Subcutaneous adipose tissue (tissue), 4 donors: ENCODE data around the gene CYTH1. TPM values are rescaled to one million over a fixed set of nuclear protein-coding genes. Genes with fewer than 3 reads are reported as not detected.

Experiments
- CTCF ChIP-seq: fragments of 450-650 bp; IDR thresholded peaks from one replicate; pipeline ENCODE4 v1.5.1; 2016; ENCODE audit warnings: low read depth, mild to moderate bottlenecking, control low read depth, antibody characterized with exemption, moderate library complexity
- total RNA-seq, 4 donors: library from RNA; depleted of rRNA; stranded (reverse); fragments of >200 nt; gene quantifications; one replicate each; pipeline ENCODE4 v1.1.0, GENCODE V29; 2016

The CYTH1 gene
- total RNA-seq, 4 donors from 2014 or later, result 54.0 to 86.5 (median 71.1) TPM

- no peak for TF ChIP-seq CTCF
These were observed 41.4 kb upstream of the CYTH1 start for GRCh38 chr17:78823282-78824046.

- TF ChIP-seq CTCF, result no peak
These were observed 40.5 kb upstream of the CYTH1 start for GRCh38 chr17:78822552-78822951.

GRCh38 chr17:78821961-78822360 is 39.9 kb upstream of the CYTH1 start:
- TF ChIP-seq CTCF, result no peak

DNA sequence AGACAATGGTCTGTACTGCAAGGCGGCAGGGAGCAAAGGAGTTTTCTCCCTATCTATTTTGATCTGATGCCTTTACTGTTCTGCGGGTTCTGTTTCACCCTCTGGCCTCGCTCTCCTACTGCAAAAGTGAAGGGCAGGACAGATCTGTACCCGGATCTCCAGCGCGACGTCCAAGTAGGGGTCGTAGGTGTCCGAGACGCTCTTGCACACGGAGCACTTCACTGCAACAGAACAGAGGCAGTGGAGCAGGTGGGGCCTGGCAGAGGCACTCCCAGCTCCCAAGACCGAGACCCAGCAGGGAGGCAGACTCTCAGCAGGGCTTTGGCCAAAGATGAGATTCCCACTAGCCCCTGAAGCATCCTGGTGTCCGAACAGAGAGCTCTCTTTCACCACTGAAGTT is 38.8 kb upstream of the CYTH1 start:
- TF ChIP-seq CTCF, result no peak

GRCh38 chr17:78819806-78820792 is 38.0 kb upstream of the CYTH1 start:
- TF ChIP-seq CTCF, result no peak

DNA sequence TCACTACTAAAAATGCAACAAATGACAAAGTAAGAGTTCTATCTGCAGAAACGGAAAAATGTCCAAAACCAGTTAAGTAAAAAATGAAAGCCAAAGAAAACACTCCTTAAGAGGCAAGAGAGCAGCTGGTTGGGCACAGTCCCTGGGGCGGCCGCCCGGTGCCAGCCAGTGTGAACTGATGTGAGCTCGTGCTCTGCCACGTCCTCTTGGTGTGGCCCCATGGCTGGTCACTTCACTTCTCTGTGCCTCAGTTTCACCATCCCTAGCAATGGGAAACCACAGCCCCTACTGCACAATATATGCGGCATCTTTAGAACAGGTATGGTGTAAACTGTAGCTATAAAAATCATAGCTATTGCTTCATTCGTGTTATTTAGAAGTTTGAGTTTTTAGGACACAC is 37.3 kb upstream of the CYTH1 start:
- TF ChIP-seq CTCF, result no peak

- TF ChIP-seq CTCF, result no peak
These were observed 36.9 kb upstream of the CYTH1 start for GRCh38 chr17:78818932-78819331.
